GM23248 (cell line): ENCODE results near the gene ADAMTS17.

Experiments used
- EZH2 ChIP-seq: fragments of 200-600 bp; sonication (generic); IDR thresholded peaks from 2 replicates; pipeline ENCODE4 v1.6.1; 2018; ENCODE audit warnings: antibody characterized with exemption, mild to moderate bottlenecking; ENCODE audit not compliant: insufficient read depth, poor library complexity, severe bottlenecking
- EZH2phosphoT487 ChIP-seq: fragments of 200-600 bp; sonication (generic); IDR thresholded peaks from 2 replicates; pipeline ENCODE4 v1.6.1; 2018; ENCODE audit warnings: antibody characterized with exemption, moderate library complexity, mild to moderate bottlenecking, low read depth; ENCODE audit not compliant: insufficient read depth

DNA sequence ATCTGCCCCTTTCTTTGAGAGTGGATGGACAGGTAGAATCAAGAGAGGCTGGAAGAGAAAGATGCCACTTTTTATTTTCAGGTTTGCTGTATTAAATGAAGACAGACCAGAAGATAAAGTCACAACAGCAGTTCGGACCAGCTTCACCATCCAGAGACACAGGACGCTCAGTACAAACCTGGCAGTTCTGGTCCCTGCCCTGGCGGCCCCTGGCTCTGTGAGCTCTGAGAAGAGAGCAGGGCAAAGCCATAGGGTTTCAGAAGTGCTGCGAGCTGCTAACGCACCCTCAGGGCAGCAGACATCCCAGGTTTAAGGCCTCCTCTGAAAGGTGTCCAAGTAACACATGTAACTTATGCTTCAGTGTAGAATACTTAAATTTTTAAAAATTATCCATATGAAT is 216.8 kb downstream of the ADAMTS17 start:
- TF ChIP-seq EZH2phosphoT487 = no peak
- TF ChIP-seq EZH2 = no peak
